Activated naive CD4-positive, alpha-beta T cell (primary cell): ENCODE results near the gene ACAT2.
"Not testable (repeated sequence)": the region's sequence is repeated elsewhere in the genome, so short reads cannot be mapped to it uniquely, and the experiment has no call there.

Source experiments
- DNase-seq, 4 experiments: peaks; one replicate each; lab custom pipeline; 2025; lab: John Stamatoyannopoulos, UW

ACAT2 gene

GRCh38 chr6:159730332-159730676 lies 31.5 kb upstream of the ACAT2 start:
- DNase-seq: no peak

GRCh38 chr6:159732550-159732949 lies 29.3 kb upstream of the ACAT2 start:
- not testable (repeated sequence) for DNase-seq

DNA sequence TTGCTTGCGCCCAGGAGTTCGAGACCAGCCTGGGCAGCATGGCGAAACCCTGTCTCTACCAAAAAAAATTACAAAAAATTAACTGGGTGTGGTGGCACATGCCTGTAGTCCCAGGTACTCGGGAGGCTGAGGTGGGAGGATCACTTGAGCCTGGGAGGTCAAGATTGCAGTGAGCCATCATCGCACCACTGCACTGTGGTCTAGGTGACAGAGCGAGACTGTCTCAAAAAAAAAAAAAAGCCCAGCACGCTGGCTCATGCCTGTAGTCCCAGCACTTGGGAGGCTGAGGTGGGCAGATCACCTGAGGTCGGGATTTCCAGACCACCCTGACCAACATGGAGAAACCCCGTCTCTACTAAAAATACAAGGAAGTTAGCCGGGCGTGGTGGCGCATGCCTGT lies 28.4 kb upstream of the ACAT2 start:
- not testable (repeated sequence) for DNase-seq

DNA sequence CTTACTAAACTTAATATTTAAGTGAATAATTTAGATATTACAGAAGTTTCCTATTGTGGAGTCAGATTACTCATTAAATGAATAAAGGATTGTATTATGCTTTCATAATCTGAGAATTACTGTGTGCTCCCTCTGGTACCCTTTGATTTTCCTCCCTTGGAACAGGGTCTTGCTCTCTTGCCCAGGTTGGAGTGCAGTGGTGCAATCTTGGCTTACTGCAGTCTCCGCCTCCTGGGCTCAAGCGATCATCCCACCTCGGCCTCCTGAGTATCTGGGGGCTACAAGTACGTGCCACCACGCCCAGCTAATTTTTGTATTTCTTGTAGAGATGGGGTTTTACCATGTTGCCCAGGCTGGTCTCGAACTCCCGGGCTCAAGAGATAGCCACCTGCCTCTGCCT lies 24.9 kb upstream of the ACAT2 start:
- DNase-seq: no peak

DNA sequence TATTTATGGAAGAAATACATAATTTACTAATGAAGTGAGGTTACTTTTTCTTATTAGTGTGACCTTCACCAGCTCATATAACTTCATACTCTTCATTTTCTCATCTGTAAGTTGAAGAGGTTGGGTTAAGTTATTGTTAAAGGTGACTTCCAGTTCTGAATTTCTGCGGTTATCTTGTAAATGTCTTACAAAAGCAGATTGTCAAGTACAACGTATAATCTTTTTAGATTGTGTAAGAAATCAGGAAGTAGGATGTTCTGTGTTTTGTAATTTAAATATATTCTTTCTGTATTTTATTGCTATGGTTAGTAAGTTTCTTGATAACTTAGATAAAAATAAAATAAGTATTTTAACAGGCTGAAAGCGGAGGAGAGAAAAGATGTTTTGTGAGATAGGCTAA lies 22.5 kb upstream of the ACAT2 start:
- DNase-seq: no peak

DNA sequence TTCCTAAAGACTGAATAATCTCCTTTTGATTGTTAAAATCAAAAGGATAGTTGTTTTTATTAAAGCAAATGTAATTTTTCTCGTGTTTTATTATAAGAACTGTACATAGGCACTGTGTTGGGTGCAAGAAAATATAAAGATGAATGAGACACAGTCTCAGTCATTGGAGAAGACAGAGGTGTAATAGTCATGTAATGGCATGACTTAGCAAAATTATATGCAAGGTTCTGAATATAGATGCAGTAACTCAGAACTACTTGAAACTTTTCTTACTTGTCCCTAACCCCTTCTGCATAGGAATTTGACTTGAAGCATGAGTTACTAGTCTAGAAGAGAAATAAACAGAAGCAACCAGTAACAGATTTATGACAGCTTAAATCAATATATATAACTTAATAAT lies 19.7 kb upstream of the ACAT2 start:
- no peak for DNase-seq

- DNase-seq: no peak
Observed at GRCh38 chr6:159745081-159745480, 16.8 kb upstream of the ACAT2 start.

DNA sequence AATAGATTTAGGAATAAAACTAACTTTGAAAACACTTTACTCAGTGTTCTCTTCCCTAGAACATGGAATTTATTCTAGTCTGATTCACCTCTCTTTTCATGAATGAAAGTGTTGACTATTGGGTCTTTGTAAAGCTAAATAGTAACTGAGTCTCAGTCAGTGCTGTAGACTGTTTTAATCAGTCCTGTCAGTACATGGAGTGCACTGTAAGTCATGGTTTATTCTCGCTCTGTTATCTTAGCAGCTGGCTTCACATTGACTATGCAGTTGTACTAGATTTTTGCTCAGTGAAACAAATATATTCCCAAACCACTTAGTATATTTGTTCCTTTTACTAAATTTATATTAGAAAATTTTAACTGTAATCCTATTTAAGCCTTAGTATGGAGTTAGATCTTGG lies 15.1 kb upstream of the ACAT2 start:
- no peak for DNase-seq

GRCh38 chr6:159748127-159748526 lies 13.7 kb upstream of the ACAT2 start:
- DNase-seq: not testable (repeated sequence)

DNA sequence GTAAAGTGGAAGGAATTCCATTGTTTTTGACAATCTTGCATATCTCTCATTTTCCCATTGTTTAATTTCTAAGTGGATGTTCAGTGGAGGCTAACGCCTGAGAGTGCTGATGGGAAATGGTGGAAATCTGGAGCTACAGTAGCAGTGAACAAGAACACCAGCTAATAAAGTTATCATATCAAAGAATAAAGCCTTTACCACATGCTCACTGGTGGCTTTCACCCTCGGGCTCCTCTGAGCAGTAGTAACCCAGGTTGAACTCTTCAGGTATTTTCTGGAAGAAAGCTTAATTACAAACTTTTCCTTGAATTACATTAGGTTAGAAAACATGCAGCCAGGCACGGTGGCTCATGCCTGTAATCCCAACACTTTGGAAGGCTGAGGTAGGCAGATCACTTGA lies 10.4 kb upstream of the ACAT2 start:
- no peak for DNase-seq

DNA sequence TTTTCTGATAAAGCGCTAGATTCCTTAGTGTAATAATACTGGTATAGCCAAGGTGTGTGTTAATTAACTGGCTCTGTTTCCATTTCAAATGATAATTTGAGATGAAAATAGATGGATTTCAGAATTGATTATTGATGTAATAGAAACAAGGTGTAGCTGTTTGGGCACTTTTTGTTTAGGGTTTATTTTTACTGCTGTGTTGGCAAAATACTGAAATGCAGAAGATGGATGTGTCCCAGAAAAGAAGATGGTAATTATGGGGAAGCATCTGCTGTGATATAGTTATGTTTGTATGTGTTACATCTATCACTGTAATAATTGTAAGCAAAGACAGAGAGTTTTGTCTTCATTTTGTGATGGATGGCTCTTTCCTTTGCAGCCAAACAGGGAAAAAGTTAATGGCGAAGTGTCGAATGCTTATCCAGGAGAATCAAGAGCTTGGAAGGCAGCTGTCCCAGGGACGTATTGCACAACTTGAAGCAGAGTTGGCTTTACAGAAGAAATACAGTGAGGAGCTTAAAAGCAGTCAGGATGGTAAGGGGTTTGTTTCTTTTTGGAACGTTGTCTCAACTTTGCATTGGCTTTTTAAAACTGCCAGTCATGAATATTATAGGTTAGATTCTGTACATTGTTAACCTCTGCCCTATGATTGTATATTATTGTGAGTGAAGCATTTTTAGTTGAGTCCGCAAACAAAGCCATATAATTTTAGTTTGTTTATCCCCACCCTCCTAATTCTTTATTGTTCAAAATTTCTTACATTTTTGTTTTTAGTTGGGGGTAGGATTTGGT lies 8.6 kb upstream of the ACAT2 start:
- no peak for DNase-seq

- DNase-seq: no peak
Observed at GRCh38 chr6:159754401-159754800, 7.4 kb upstream of the ACAT2 start.

GRCh38 chr6:159754959-159755914 lies 6.6 kb upstream of the ACAT2 start:
- DNase-seq: no peak

GRCh38 chr6:159756508-159756907 lies 5.3 kb upstream of the ACAT2 start:
- DNase-seq: no peak

- DNase-seq: no peak
Observed at GRCh38 chr6:159758031-159759001, 3.5 kb upstream of the ACAT2 start.

DNA sequence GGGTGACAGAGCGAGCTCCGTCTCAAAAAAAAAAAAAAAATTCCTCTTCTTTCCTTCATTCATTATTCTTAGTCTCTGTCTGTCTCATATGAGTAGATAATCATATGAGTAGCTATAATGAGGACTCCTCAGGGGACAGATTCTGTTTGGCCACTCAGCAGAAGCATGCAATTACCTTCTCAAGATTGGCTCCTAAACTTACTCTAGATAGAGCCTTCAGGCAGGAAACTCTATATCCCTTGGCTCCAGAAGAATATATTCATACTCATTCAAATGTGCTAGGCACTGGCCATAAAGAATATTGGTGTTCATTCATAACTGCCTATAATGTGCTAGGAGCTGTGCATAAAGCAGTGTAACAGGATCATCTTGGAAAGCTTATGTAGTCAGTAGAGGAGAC lies 2.2 kb upstream of the ACAT2 start:
- DNase-seq: no peak

DNA sequence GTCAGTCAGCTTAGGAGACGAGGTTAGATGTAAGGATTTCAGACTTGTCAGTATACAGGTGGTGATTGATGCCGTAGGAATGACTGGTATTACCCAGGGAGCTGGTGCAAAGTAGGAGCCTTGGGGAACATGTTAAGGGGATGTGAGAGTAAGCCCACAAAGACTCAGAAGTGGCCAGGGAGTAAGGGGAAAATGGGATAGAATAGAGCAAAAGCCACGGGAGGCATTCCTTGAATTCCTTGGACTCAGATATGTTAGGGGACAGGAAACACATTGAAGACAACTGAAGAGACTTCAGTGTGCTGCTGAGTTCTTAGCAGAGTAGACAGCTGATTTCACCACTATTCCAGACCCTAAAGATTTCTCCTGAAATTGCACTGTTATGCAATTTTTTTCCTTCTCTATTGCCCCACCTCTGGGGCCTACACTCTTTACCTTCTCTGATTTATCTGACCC lies 1.2 kb upstream of the ACAT2 start:
- no peak for DNase-seq

DNA sequence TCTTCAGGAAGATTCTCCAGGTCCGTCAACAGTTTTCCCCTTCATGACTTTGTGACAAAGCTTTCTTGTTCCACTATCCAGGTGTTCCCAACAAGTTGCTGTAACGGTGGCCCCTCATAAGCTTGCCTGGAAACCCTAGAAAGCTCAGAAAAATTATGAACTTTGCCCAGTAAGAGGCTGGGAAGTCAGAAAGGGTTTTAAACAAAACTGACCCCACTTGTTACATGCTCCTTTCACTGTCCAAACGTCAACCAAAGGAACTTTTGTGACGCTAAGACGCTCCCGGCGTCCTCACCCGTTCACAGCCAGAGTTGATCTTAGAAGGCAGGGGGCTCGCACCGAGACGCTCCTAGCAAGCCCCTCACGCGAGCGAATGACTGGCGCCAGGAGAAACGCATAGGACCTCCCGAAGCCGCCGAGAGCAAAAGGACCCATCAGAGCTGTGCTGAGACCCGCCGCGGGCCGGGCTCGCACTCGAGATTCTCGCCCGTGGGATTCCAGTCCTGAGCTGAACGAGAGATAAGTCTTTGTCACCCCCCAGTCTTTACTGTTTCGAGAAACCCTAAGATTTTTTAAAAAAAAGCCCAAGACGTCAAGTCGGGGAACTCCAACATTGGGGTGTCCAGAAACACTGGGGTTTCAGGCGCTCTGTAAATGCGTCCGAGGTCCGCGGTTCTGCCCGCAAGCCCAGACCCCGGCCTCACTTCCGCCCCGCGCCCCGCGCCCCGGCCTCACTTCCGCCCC lies 544 bp upstream of the ACAT2 start:
- peak in 2 of 4 experiments; percentile 26 to 49 for DNase-seq

DNA sequence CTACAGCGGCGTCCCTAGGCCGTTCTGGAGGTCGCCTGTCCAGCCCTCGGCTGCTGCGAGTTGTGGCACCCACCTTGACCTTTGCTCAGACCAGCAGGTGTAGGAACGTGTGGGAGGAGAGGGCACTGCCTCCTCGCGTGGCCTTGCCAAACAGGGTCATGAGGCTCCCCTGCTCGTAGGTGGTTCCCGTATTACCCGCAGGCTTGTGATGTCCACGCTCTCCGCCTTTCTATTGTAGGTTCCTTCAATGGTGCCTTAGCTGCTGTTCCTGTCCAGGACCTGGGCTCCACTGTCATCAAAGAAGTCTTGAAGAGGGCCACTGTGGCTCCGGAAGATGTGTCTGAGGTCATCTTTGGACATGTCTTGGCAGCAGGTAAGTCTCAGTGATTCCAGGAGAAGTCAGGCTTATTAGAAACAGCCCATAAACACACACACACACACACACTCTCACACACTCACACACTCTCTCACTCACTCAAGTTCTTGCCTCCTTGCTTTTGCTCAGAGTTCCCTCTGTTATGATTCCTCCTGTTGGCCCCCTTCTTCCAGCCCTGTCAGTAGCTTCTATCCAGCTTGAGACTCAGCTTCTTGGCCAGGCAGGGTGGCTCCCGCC lies 942 bp downstream of the ACAT2 start:
- peak in 1 of 4 experiments; percentile 20 for DNase-seq

DNA sequence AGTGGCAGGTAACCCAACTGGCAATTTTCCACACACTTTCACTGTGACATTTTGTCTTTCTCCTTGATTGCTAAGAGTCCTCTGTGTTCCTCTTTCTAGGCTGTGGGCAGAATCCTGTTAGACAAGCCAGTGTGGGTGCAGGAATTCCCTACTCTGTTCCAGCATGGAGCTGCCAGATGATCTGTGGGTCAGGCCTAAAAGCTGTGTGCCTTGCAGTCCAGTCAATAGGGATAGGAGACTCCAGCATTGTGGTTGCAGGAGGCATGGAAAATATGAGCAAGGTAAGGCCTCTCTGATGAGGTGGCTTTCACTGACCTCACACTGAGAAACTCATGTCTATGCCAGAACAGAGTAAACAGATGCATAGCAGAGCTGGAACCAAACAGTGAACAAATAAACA lies 5.1 kb downstream of the ACAT2 start:
- no peak for DNase-seq

GRCh38 chr6:159769470-159769869 lies 7.6 kb downstream of the ACAT2 start:
- no peak for DNase-seq
